CD14-positive monocyte (primary cell): ENCODE results near the gene HMOX1. TPM values are rescaled to one million over a fixed set of nuclear protein-coding genes. Genes with fewer than 3 reads are reported as not detected.
A peak's percentile ranks its signal among the peaks of the same experiment; 100 is the strongest.

Experiments used
- DNase-seq, 3 donors: peaks; one replicate each; pipeline ENCODE4 v3.0.0-alpha.2; 2011 to 2022
- H2AFZ ChIP-seq: 2 replicates; pipeline ENCODE4 v1.6.0; 2012; ENCODE audit warnings: mild to moderate bottlenecking, low read depth, low read length, inconsistent platforms; ENCODE audit not compliant: insufficient read depth, poor library complexity, severe bottlenecking
- H3K27ac ChIP-seq, 2 donors: 1 replicate in 1 of 2; 2 replicates in 1 of 2; pipeline ENCODE4 v1.5.1; 2012 to 2013; ENCODE audit warnings: low read length in 2 of 2, control low read depth in 1 of 2, inconsistent platforms in 1 of 2, low read depth in 1 of 2, mild to moderate bottlenecking in 1 of 2
- H3K27me3 ChIP-seq, 2 donors: one replicate each; pipeline versions ENCODE4 v1.6.0 to v1.6.1; 2011 to 2013; ENCODE audit warnings: low read length in 2 of 2; ENCODE audit not compliant: control insufficient read depth in 2 of 2, insufficient read depth in 2 of 2
- H3K36me3 ChIP-seq, 2 donors: replicated peaks in 1 of 2; 1 replicate in 1 of 2; 2 replicates in 1 of 2; pipeline versions ENCODE4 v1.5.1 to v1.6.1; 2012 to 2013; ENCODE audit warnings: low read length in 2 of 2, control low read depth in 1 of 2, inconsistent platforms in 1 of 2, mild to moderate bottlenecking in 1 of 2; ENCODE audit not compliant: insufficient read depth in 2 of 2, control insufficient read depth in 1 of 2
- H3K4me1 ChIP-seq, 2 donors: 1 replicate in 1 of 2; 2 replicates in 1 of 2; pipeline versions ENCODE4 v1.5.1 to v1.6.1; 2012 to 2013; ENCODE audit warnings: low read length in 2 of 2, control low read depth in 1 of 2, inconsistent platforms in 1 of 2, mild to moderate bottlenecking in 1 of 2, moderate library complexity in 1 of 2; ENCODE audit not compliant: insufficient read depth in 2 of 2, control insufficient read depth in 1 of 2
- H3K4me2 ChIP-seq: replicated peaks from 2 replicates; pipeline ENCODE3; 2012; ENCODE audit warnings: low read length, moderate library complexity, mild to moderate bottlenecking; ENCODE audit not compliant: poor library complexity, severe bottlenecking; ENCODE audit errors: extremely low read depth
- H3K4me3 ChIP-seq, 3 experiments: fragments of 200-600 bp in 1 of 3; sonication (generic) in 1 of 3; replicated peaks in 1 of 3; 1 replicate in 2 of 3; 2 replicates in 1 of 3; pipeline ENCODE4 v1.5.1; 2011 to 2013; ENCODE audit warnings: low read length in 3 of 3, mild to moderate bottlenecking in 3 of 3, control low read depth in 2 of 3, low read depth in 2 of 3, inconsistent platforms in 1 of 3, moderate library complexity in 1 of 3
- H3K79me2 ChIP-seq: 2 replicates; pipeline ENCODE4 v1.6.0; 2012; ENCODE audit warnings: mild to moderate bottlenecking, control low read depth, inconsistent platforms, low read length, moderate library complexity; ENCODE audit not compliant: insufficient read depth
- H3K9ac ChIP-seq: 2 replicates; pipeline ENCODE4 v1.6.0; 2017; ENCODE audit warnings: low read length, mild to moderate bottlenecking; ENCODE audit not compliant: insufficient read depth, poor library complexity, severe bottlenecking
- H3K9me3 ChIP-seq, 2 donors: replicated peaks in 1 of 2; 1 replicate in 1 of 2; 2 replicates in 1 of 2; pipeline versions ENCODE4 v1.5.1 to v1.6.1; 2012 to 2013; ENCODE audit warnings: low read length in 2 of 2, control low read depth in 1 of 2; ENCODE audit not compliant: control insufficient read depth in 1 of 2, insufficient read depth in 1 of 2
- H4K20me1 ChIP-seq: 2 replicates; pipeline ENCODE4 v1.6.0; 2012; ENCODE audit warnings: mild to moderate bottlenecking, low read length, control low read depth, moderate library complexity; ENCODE audit not compliant: insufficient read depth
- H3K27ac Mint-ChIP-seq, 7 donors: one replicate each; pipeline ENCODE4 v1.8.0; 2020; ENCODE audit warnings: mild to moderate bottlenecking in 7 of 7, mixed read lengths in 7 of 7, moderate library complexity in 6 of 7, inconsistent platforms in 2 of 7
- H3K27me3 Mint-ChIP-seq, 3 donors: one replicate each; pipeline ENCODE4 v1.8.0; 2021 to 2022; ENCODE audit warnings: low read depth in 3 of 3, mild to moderate bottlenecking in 3 of 3, mixed read lengths in 3 of 3, moderate library complexity in 3 of 3, inconsistent platforms in 1 of 3
- H3K36me3 Mint-ChIP-seq, 2 donors: one replicate each; pipeline ENCODE4 v1.8.0; 2020; ENCODE audit warnings: mixed read lengths in 2 of 2, inconsistent platforms in 1 of 2, mild to moderate bottlenecking in 1 of 2
- H3K4me1 Mint-ChIP-seq: one replicate; pipeline ENCODE4 v1.8.0; 2020; ENCODE audit warnings: mild to moderate bottlenecking, mixed read lengths
- H3K4me3 Mint-ChIP-seq, 2 donors: one replicate each; pipeline ENCODE4 v1.8.0; 2020; ENCODE audit warnings: mild to moderate bottlenecking in 2 of 2, mixed read lengths in 2 of 2, moderate library complexity in 1 of 2
- H3K9me3 Mint-ChIP-seq, 7 donors: one replicate each; pipeline ENCODE4 v1.8.0; 2020 to 2022; ENCODE audit warnings: mixed read lengths in 7 of 7, mild to moderate bottlenecking in 6 of 7, moderate library complexity in 6 of 7, inconsistent platforms in 2 of 7
- CTCF ChIP-seq: fragments of 200-600 bp; IDR thresholded peaks from one replicate; pipeline ENCODE4 v1.8.0; 2022; ENCODE audit warnings: antibody characterized with exemption, mild to moderate bottlenecking
- WGBS: methylation state at CpG from one replicate; pipeline ENCODE4 v1.1.5; 2013; ENCODE audit warnings: missing lambda C conversion rate; ENCODE audit not compliant: insufficient coverage; 5-methylcytosine and 5-hydroxymethylcytosine counted together
- intact Hi-C, 2 donors: fragments of 100-400 bp; cut with micrococcal nuclease; formaldehyde crosslinking; loops; one replicate each; pipeline versions ENCODE4 v1.15.0 to v1.15.1; 2023
- polyA plus RNA-seq, 3 donors: library from polyadenylated mRNA; depleted of rRNA in 1 of 3; unstranded in 2 of 3; stranded (reverse) in 1 of 3; fragments of 300-500 nt in 2 of 3; fragments of >200 nt in 1 of 3; fragmentation: Illumina TruSeq in 2 of 3; gene quantifications; 1 replicate in 2 of 3; 2 replicates in 1 of 3; pipeline ENCODE4 v1.2.3, GENCODE V29; 2012 to 2021

HMOX1 gene
- polyA plus RNA-seq, 3 donors: 180 to 233 (median 193) TPM

GRCh38 chr22:35399114-35399677 is 18.3 kb downstream of the HMOX1 start:
- no peak for DNase-seq
- H3K36me3 ChIP-seq: peaks cover 7 to 25% of the 10 kb centered on the region in 2 donors
- H3K9ac ChIP-seq: peak overlapping the region; percentile 65
- Mint-ChIP-seq H3K4me3 (peak overlapping the region; percentile 97), H3K36me3 (peaks cover 21 to 34% of the 10 kb centered on the region in 2 donors), H3K27ac (peak overlapping the region; percentile 90 to 97 (median 94)), H3K4me1 (peaks cover 43% of the 10 kb centered on the region), H3K27me3 (no peaks in the 10 kb centered on the region), H3K9me3 (no peaks in the 10 kb centered on the region)
- no peaks in the 10 kb centered on the region for H4K20me1 ChIP-seq
- no peaks in the 10 kb centered on the region for H3K27me3 ChIP-seq
- peak overlapping the region; percentile 47 to 82 for H3K27ac ChIP-seq
- H3K4me2 ChIP-seq: peak overlapping the region; percentile 100
- peaks cover 35 to 62% of the 10 kb centered on the region in 2 donors for H3K4me1 ChIP-seq
- no peaks in the 10 kb centered on the region for H3K9me3 ChIP-seq
- H3K79me2 ChIP-seq: peaks cover 49% of the 10 kb centered on the region
- peak overlapping the region; percentile 36 to 99 (median 93) for H3K4me3 ChIP-seq
- H2AFZ ChIP-seq: peak overlapping the region; percentile 98
- no peak for TF ChIP-seq CTCF
- WGBS: 57% methylated on average over 7 of the region's 24 CpGs
- intact Hi-C loops: loop anchor here in 1 of 2 donors (5.0 kb wide), 1 partner anchor 47 kb away; no protein-coding TSS in a partner anchor

GRCh38 chr22:35399678-35400500 is 19.0 kb downstream of the HMOX1 start, which contains the start of gene MCM5:
Gene MCM5, plus strand, starts transcription at chr22:35400140. Its CDS starts 299 bp downstream, at chr22:35400439.
- no peaks in the 10 kb centered on the region for H3K27me3 Mint-ChIP-seq
- Histone ChIP-seq H3K4me1 (peaks cover 35 to 62% of the 10 kb centered on the region in 2 donors), H3K9ac (peak within 1 kb of the TSS; percentile 65), H4K20me1 (no peaks in the 10 kb centered on the region), H3K27ac (peak within 1 kb of the TSS; percentile 47 to 82), H3K4me3 (peak within 1 kb of the TSS; percentile 53 to 99 (median 93)), H3K4me2 (peak within 1 kb of the TSS; percentile 100), H3K9me3 (no peaks in the 10 kb centered on the region), H2AFZ (peak within 1 kb of the TSS; percentile 98), H3K79me2 (peaks cover 49% of the 10 kb centered on the region), H3K36me3 (peaks cover 7 to 23% of the 10 kb centered on the region in 2 donors), H3K27me3 (no peaks in the 10 kb centered on the region)
- WGBS: under 1% methylated on average over 63 of the region's 64 CpGs
- H3K4me3 Mint-ChIP-seq: peak within 1 kb of the TSS; percentile 97
- H3K4me1 Mint-ChIP-seq: peaks cover 49% of the 10 kb centered on the region
- DNase-seq: peak; percentile 96 to 97 (median 96)
- peak within 1 kb of the TSS; percentile 90 to 97 (median 94) for H3K27ac Mint-ChIP-seq
- H3K36me3 Mint-ChIP-seq: peaks cover 20 to 34% of the 10 kb centered on the region in 2 donors
- TF ChIP-seq CTCF: no peak
- no peaks in the 10 kb centered on the region for H3K9me3 Mint-ChIP-seq
- intact Hi-C loops: loop anchor here in 1 of 2 donors (5.0 kb wide), 1 partner anchor 48 kb away; no protein-coding TSS in a partner anchor
